SK-N-SH treated with all-trans-retinoic acid at 6 μM for 48 hours (cell line): ENCODE results near the gene SNX15.

Experiments used
- ATAC-seq: fragments of 200-7000 bp; cut with Tn5 transposase; 3 replicates; pipeline ENCODE4 v1.9.1; 2020; ENCODE audit warnings: mild to moderate bottlenecking, moderate library complexity
- ARNTL ChIP-seq: fragments of 450-650 bp; formaldehyde crosslinking; IDR thresholded peaks from 2 replicates; pipeline ENCODE4 v1.5.0; 2020; ENCODE audit warnings: low read depth, mild to moderate bottlenecking, moderate library complexity, borderline replicate concordance
- BACH2 ChIP-seq: fragments of 250-450 bp; sonication (Bioruptor Pico); IDR thresholded peaks from 2 replicates; pipeline ENCODE4 v1.9.0; 2021; ENCODE audit warnings: mild to moderate bottlenecking, borderline replicate concordance
- CSDC2 ChIP-seq: fragments of 250-450 bp; sonication (Bioruptor Pico); IDR thresholded peaks from 2 replicates; pipeline ENCODE4 v1.5.0; 2020; ENCODE audit warnings: mild to moderate bottlenecking, moderate library complexity
- ESRRG ChIP-seq: fragments of 250-450 bp; sonication (Bioruptor Pico); IDR thresholded peaks from 2 replicates; pipeline ENCODE4 v1.6.1; 2021; ENCODE audit warnings: mild to moderate bottlenecking
- GLIS3 ChIP-seq: fragments of 250-450 bp; sonication (Bioruptor Pico); IDR thresholded peaks from 2 replicates; pipeline ENCODE4 v1.5.0; 2020; ENCODE audit warnings: mild to moderate bottlenecking, moderate library complexity
- OSR1 ChIP-seq: fragments of 250-450 bp; sonication (Bioruptor Pico); IDR thresholded peaks from 2 replicates; pipeline ENCODE4 v1.8.0; 2022; ENCODE audit warnings: moderate library complexity, mild to moderate bottlenecking, inconsistent platforms
- POU6F1 ChIP-seq: fragments of 250-450 bp; sonication (Bioruptor Pico); IDR thresholded peaks from 2 replicates; pipeline ENCODE4 v1.8.0; 2021; ENCODE audit warnings: low read depth, mild to moderate bottlenecking, moderate library complexity, borderline replicate concordance
- PPARA ChIP-seq: fragments of 250-450 bp; sonication (Bioruptor Pico); IDR thresholded peaks from 2 replicates; pipeline ENCODE4 v1.5.0; 2020; ENCODE audit warnings: mild to moderate bottlenecking, borderline replicate concordance
- RARB ChIP-seq: fragments of 250-450 bp; sonication (Bioruptor Pico); IDR thresholded peaks from 2 replicates; pipeline ENCODE4 v1.8.0; 2021; ENCODE audit warnings: mild to moderate bottlenecking, moderate library complexity
- SNAI2 ChIP-seq: fragments of 250-450 bp; sonication (Bioruptor Pico); IDR thresholded peaks from 2 replicates; pipeline ENCODE4 v1.5.0; 2020; ENCODE audit warnings: mild to moderate bottlenecking, moderate library complexity
- TCF4 ChIP-seq: fragments of 250-450 bp; sonication (Bioruptor Pico); IDR thresholded peaks from 2 replicates; pipeline ENCODE4 v1.8.0; 2021; ENCODE audit warnings: mild to moderate bottlenecking, moderate library complexity, borderline replicate concordance
- TOX ChIP-seq: fragments of 250-450 bp; sonication (Bioruptor Pico); IDR thresholded peaks from 2 replicates; pipeline ENCODE4 v1.8.0; 2021; ENCODE audit warnings: mild to moderate bottlenecking, moderate library complexity, borderline replicate concordance
- ZC3H10 ChIP-seq: fragments of 250-450 bp; sonication (Bioruptor Pico); IDR thresholded peaks from 2 replicates; pipeline ENCODE4 v1.5.1; 2021; ENCODE audit warnings: mild to moderate bottlenecking, moderate library complexity
- ZFP3 ChIP-seq: fragments of 250-450 bp; sonication (Bioruptor Pico); IDR thresholded peaks from 2 replicates; pipeline ENCODE4 v1.5.0; 2020; ENCODE audit warnings: mild to moderate bottlenecking, moderate library complexity
- ZFP30 ChIP-seq: fragments of 450-650 bp; formaldehyde crosslinking; IDR thresholded peaks from 2 replicates; pipeline ENCODE4 v1.5.0; 2022; ENCODE audit warnings: mild to moderate bottlenecking, moderate library complexity
- ZNF565 ChIP-seq: fragments of 450-650 bp; formaldehyde crosslinking; conservative IDR thresholded peaks from 2 replicates; pipeline ENCODE4 v1.5.0; 2020; ENCODE audit warnings: low read depth, mild to moderate bottlenecking, moderate library complexity
- ZNF70 ChIP-seq: fragments of 450-650 bp; formaldehyde crosslinking; IDR thresholded peaks from 2 replicates; pipeline ENCODE4 v1.5.0; 2020; ENCODE audit warnings: mild to moderate bottlenecking, moderate library complexity
- ZNF8 ChIP-seq: fragments of 450-650 bp; formaldehyde crosslinking; IDR thresholded peaks from 2 replicates; pipeline ENCODE4 v1.5.0; 2020; ENCODE audit warnings: mild to moderate bottlenecking, moderate library complexity
- TF ChIP-seq, protein P1 (sequence below): fragments of 250-450 bp; sonication (Bioruptor Pico); IDR thresholded peaks from 2 replicates; pipeline ENCODE4 v1.5.0; 2020; ENCODE audit warnings: mild to moderate bottlenecking, moderate library complexity
- TF ChIP-seq, protein P2 (sequence below): fragments of 250-450 bp; sonication (Bioruptor Pico); IDR thresholded peaks from 2 replicates; pipeline ENCODE4 v1.5.1; 2021; ENCODE audit warnings: mild to moderate bottlenecking, moderate library complexity

SNX15 gene

GRCh38 chr11:65035579-65035978 lies 8.3 kb downstream of the SNX15 start (continued):
- TF ChIP-seq, protein P1, sequence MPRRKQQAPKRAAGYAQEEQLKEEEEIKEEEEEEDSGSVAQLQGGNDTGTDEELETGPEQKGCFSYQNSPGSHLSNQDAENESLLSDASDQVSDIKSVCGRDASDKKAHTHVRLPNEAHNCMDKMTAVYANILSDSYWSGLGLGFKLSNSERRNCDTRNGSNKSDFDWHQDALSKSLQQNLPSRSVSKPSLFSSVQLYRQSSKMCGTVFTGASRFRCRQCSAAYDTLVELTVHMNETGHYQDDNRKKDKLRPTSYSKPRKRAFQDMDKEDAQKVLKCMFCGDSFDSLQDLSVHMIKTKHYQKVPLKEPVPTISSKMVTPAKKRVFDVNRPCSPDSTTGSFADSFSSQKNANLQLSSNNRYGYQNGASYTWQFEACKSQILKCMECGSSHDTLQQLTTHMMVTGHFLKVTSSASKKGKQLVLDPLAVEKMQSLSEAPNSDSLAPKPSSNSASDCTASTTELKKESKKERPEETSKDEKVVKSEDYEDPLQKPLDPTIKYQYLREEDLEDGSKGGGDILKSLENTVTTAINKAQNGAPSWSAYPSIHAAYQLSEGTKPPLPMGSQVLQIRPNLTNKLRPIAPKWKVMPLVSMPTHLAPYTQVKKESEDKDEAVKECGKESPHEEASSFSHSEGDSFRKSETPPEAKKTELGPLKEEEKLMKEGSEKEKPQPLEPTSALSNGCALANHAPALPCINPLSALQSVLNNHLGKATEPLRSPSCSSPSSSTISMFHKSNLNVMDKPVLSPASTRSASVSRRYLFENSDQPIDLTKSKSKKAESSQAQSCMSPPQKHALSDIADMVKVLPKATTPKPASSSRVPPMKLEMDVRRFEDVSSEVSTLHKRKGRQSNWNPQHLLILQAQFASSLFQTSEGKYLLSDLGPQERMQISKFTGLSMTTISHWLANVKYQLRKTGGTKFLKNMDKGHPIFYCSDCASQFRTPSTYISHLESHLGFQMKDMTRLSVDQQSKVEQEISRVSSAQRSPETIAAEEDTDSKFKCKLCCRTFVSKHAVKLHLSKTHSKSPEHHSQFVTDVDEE (CRISPR knock-in tag) = no peak
- no peak for TF ChIP-seq CSDC2 (CRISPR knock-in tag)

DNA sequence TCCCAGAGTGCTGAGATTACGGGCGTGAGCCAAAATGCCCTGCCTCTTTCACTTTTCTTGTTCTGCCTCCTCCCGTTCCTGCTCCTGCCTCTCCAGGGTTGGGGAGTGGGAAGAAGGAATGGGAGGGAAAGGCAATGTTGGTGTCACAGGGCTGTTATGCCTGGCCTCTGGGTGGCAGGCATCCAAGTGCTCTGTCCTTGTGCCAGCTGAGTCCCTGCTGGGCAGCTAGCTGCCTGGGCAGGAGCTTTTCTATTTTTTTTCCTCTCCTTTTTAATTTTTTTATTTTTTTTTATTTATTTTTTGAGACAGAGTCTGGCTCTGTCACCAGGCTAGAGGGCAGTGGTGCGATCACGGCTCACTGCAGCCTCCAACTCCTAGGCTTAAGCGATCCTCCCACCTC lies 9.7 kb downstream of the SNX15 start:
- no peak for TF ChIP-seq ZNF565 (CRISPR knock-in tag)
- TF ChIP-seq, all 23 proteins: peak for 0
- no peak for ATAC-seq

- no peak for ATAC-seq
- no peak for TF ChIP-seq TOX (CRISPR knock-in tag)
- TF ChIP-seq, protein P2, sequence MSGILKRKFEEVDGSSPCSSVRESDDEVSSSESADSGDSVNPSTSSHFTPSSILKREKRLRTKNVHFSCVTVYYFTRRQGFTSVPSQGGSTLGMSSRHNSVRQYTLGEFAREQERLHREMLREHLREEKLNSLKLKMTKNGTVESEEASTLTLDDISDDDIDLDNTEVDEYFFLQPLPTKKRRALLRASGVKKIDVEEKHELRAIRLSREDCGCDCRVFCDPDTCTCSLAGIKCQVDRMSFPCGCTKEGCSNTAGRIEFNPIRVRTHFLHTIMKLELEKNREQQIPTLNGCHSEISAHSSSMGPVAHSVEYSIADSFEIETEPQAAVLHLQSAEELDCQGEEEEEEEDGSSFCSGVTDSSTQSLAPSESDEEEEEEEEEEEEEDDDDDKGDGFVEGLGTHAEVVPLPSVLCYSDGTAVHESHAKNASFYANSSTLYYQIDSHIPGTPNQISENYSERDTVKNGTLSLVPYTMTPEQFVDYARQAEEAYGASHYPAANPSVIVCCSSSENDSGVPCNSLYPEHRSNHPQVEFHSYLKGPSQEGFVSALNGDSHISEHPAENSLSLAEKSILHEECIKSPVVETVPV (CRISPR knock-in tag) = no peak
- no peak for TF ChIP-seq CSDC2 (CRISPR knock-in tag)
Measured at GRCh38 chr11:65040520-65040846, 13.2 kb downstream of the SNX15 start.

- TF ChIP-seq POU6F1 (no peak), ZC3H10 (no peak), ZNF565 (CRISPR knock-in tag) (no peak), ZNF70 (CRISPR knock-in tag) (no peak), GLIS3 (no peak), TCF4 (CRISPR knock-in tag) (no peak), ESRRG (CRISPR knock-in tag) (no peak), ZFP30 (no peak), ZFP3 (no peak), TOX (CRISPR knock-in tag) (no peak), ZNF8 (CRISPR knock-in tag) (no peak), ARNTL (CRISPR knock-in tag) (no peak), RARB (CRISPR knock-in tag) (no peak), PPARA (CRISPR knock-in tag) (no peak), SNAI2 (no peak), OSR1 (no peak), BACH2 (no peak)
- TF ChIP-seq, protein P2 (CRISPR knock-in tag) = no peak
- TF ChIP-seq, protein P1 (CRISPR knock-in tag) = no peak
- peak; percentile 97 for ATAC-seq
Measured at GRCh38 chr11:65040847-65041622, 13.8 kb downstream of the SNX15 start, which contains the start of gene SAC3D1. Gene SAC3D1 (plus strand): TSS chr11:65041210. CDS start chr11:65041293, 83 bp downstream.
